Ascending aorta (tissue), 2 donors: ENCODE data around the gene COG3. TPM values are rescaled to one million over a fixed set of nuclear protein-coding genes. Genes with fewer than 3 reads are reported as not detected.

ENCODE experiments used
- DNase-seq, 2 donors: peaks; one replicate each; pipeline ENCODE4 v3.0.0-alpha.2; 2019; ENCODE audit warnings: low spot score in 2 of 2
- H3K27ac ChIP-seq, 2 donors: fragments of 200-600 bp; sonication (generic); one replicate each; pipeline ENCODE4 v1.5.1; 2016 to 2017; ENCODE audit warnings: mild to moderate bottlenecking in 1 of 2
- H3K27me3 ChIP-seq: fragments of 200-600 bp; sonication (generic); one replicate; pipeline ENCODE4 v1.5.1; 2017
- H3K36me3 ChIP-seq, 2 donors: fragments of 200-600 bp; sonication (generic); one replicate each; pipeline ENCODE4 v1.5.1; 2016
- H3K4me1 ChIP-seq, 2 donors: fragments of 200-600 bp; sonication (generic); one replicate each; pipeline ENCODE4 v1.5.1; 2016 to 2017; ENCODE audit warnings: mild to moderate bottlenecking in 1 of 2
- H3K4me3 ChIP-seq, 2 donors: fragments of 200-600 bp; sonication (generic); one replicate each; pipeline ENCODE4 v1.5.1; 2016 to 2017; ENCODE audit warnings: mild to moderate bottlenecking in 1 of 2
- H3K9me3 ChIP-seq, 2 donors: fragments of 200-600 bp; sonication (generic); one replicate each; pipeline ENCODE4 v1.5.1; 2016
- intact Hi-C: fragments of 100-400 bp; cut with DNase I; formaldehyde crosslinking; loops from one replicate; pipeline ENCODE4 v1.15.1; 2023
- total RNA-seq: library from RNA; depleted of rRNA; stranded (reverse); fragments of >200 nt; gene quantifications from one replicate; pipeline ENCODE4 v1.1.0, GENCODE V29; 2016
- TF ChIP-seq, protein P1 (sequence below), 3 experiments: fragments of 200-600 bp in 2 of 3; fragments of 450-650 bp in 1 of 3; sonication (generic) in 2 of 3; IDR thresholded peaks; one replicate each; pipeline ENCODE4 v1.5.1; 2016 to 2019; ENCODE audit warnings: antibody characterized with exemption in 3 of 3, mild to moderate bottlenecking in 1 of 3, moderate library complexity in 1 of 3

COG3 gene
- total RNA-seq, 1 donor from 2014 or later: 5.7 TPM

DNA sequence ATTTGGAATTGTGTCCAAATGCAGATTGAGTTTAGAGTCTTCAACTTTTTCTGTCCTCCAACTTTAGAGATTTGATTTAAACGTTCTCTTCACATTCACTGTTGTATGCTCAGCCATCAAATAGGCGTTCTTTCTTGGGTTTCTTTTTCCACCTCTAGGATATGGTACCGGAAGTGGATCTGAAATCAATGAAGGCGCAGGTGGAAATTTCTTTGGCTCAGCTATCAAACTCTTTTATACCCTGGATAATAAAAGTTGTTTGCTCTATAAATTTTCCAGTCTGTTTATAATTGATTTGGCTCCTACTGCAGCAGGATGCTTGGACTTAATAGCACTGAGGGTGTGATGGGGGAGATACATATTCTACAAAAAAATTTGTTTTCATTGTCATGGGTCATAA, 1.6 kb downstream of the COG3 start:
- TF ChIP-seq, protein P1, sequence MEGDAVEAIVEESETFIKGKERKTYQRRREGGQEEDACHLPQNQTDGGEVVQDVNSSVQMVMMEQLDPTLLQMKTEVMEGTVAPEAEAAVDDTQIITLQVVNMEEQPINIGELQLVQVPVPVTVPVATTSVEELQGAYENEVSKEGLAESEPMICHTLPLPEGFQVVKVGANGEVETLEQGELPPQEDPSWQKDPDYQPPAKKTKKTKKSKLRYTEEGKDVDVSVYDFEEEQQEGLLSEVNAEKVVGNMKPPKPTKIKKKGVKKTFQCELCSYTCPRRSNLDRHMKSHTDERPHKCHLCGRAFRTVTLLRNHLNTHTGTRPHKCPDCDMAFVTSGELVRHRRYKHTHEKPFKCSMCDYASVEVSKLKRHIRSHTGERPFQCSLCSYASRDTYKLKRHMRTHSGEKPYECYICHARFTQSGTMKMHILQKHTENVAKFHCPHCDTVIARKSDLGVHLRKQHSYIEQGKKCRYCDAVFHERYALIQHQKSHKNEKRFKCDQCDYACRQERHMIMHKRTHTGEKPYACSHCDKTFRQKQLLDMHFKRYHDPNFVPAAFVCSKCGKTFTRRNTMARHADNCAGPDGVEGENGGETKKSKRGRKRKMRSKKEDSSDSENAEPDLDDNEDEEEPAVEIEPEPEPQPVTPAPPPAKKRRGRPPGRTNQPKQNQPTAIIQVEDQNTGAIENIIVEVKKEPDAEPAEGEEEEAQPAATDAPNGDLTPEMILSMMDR (IDR thresholded peaks at IDR 0.05): no peak
- no peaks in the 10 kb centered on the region for H3K27me3 ChIP-seq
- peaks cover 3 to 18% of the 10 kb centered on the region in 2 donors for H3K4me1 ChIP-seq
- intact Hi-C loops: loop anchor here (10.0 kb wide), 1 partner anchor 122 kb away; the partner anchor contains the start of gene TPT1
- DNase-seq: no peak
- H3K27ac ChIP-seq: no peak overlapping the region
- peak overlapping the region in 1 of 2 donors; percentile 63 for H3K4me3 ChIP-seq
- no peaks in the 10 kb centered on the region for H3K9me3 ChIP-seq
- H3K36me3 ChIP-seq: no peaks in the 10 kb centered on the region

DNA sequence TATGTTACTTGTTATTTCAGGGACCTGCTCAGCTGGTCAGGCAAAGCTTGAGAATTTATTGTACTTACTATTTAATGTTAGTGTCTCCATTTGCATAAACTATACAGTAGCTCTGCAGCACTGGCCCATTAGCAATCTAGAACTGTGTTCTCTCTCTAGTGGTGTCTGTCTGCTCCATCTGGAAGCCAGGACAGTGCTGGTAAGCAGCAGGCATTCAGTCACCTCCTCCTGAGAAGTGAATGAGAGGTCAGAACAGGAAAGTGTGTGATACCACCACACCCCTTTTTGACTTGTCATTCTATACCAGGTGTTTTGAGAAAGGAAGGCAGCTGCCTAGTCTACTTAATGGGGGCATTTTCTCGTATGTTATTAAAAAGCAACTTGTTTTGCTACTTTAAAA, 3.9 kb downstream of the COG3 start:
- H3K9me3 ChIP-seq: no peaks in the 10 kb centered on the region
- DNase-seq: no peak
- no peak overlapping the region for H3K27ac ChIP-seq
- peaks cover 3 to 18% of the 10 kb centered on the region in 2 donors for H3K4me1 ChIP-seq
- TF ChIP-seq, protein P1 (IDR thresholded peaks at IDR 0.05): no peak
- no peaks in the 10 kb centered on the region for H3K36me3 ChIP-seq
- H3K4me3 ChIP-seq: no peak overlapping the region
- no peaks in the 10 kb centered on the region for H3K27me3 ChIP-seq
- intact Hi-C loops: loop anchor here (10.0 kb wide), 1 partner anchor 124 kb away; the partner anchor contains the start of gene TPT1

DNA sequence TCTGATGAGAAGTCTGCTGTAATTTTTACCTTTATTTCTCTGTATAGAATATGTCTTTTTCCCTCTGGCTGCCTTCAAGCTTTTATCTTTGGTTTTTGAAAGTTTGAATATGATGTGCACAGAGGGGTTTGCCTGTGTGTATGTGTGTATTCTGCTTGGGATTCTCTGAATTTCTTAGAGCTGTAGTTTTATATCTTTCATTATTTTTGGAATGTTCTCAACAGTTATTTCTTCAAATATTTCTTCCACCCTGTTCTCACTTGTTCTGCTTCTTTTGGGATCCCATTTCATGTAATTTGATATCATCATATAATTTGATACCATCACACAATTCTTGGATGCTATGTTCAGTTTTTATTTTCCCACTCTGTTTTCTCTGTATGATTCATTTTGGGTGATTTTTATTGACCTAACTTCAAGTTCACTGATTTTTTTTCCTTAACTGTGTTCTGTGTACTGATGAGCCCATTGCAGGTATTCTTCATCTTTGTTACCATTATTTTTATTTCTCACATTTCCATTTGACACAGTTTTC, 7.5 kb downstream of the COG3 start:
- TF ChIP-seq, protein P1 (IDR thresholded peaks at IDR 0.05): no peak
- Histone ChIP-seq H3K36me3 (peaks cover 0 to 9% of the 10 kb centered on the region in 2 donors), H3K4me1 (peaks cover 0 to 1% of the 10 kb centered on the region in 2 donors), H3K27ac (no peak overlapping the region), H3K27me3 (no peaks in the 10 kb centered on the region), H3K4me3 (no peak overlapping the region), H3K9me3 (no peaks in the 10 kb centered on the region)
- intact Hi-C loops: no loop called here
- no peak for DNase-seq

DNA sequence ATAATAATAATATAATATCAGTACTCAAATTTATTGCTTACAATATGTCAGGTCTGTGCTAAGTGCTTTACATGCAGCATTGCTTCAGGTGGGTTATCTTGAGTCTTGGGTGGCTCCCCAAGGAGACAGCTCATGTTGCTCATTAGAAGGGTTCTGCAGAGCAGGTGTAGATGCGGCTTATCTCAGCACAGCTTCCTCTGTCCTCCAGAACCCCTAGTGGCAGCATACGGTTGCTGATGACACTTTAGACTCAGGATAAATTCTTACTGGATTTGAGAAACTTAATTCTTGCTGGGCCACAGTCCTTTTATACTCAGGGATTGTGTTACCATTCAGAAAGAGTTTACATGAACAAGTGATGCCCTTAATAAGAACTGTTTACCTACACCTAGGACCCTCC, 8.9 kb downstream of the COG3 start:
- peaks cover 5 to 17% of the 10 kb centered on the region in 2 donors for H3K36me3 ChIP-seq
- H3K27me3 ChIP-seq: no peaks in the 10 kb centered on the region
- H3K4me3 ChIP-seq: no peak overlapping the region
- no peaks in the 10 kb centered on the region for H3K4me1 ChIP-seq
- no peaks in the 10 kb centered on the region for H3K9me3 ChIP-seq
- TF ChIP-seq, protein P1 (IDR thresholded peaks at IDR 0.05): no peak
- intact Hi-C loops: no loop called here
- DNase-seq: no peak
- H3K27ac ChIP-seq: no peak overlapping the region

DNA sequence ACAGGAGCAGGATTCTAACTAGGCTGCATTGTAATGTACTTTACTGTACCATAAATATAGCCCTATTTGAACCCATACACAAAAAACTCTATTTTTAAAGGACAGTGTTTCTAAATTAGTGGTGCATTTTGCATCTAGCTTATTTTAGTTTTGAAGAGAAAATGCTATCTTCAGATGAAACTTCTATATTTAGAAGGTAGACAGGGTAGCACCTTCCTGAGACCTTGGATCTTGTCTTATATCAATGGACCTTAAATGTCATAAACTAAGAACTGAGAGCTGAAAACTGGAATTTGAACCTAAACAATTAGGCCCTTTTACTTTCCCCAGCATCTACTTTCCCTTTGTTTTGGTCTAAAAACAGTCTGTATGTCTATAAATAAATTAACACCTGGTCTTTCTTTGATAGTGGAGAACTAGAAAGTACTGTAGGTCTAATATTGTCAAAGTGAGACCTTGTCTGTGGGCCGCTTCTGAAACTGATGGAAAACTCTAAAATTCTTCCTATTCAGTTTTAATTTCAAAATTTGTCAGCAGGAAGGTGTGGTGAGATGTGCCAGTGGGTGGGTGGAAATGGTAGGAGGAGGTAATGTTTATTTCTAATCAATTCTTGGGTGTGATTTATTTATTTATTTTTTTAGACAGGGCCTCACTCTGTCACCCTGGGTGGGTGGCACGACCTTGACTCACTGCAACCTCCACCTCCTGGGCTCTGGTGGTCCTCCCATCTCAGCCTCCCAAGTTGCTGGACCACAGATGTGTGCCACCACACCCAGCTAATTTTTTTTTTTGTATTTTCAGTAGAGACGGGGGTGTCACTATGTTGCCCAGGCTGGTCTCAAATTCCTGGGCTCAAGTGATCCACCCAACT, 10.1 kb downstream of the COG3 start:
- H3K27ac ChIP-seq: no peak overlapping the region
- intact Hi-C loops: no loop called here
- no peaks in the 10 kb centered on the region for H3K27me3 ChIP-seq
- DNase-seq: no peak
- no peak overlapping the region for H3K4me3 ChIP-seq
- peaks cover 8 to 20% of the 10 kb centered on the region in 2 donors for H3K36me3 ChIP-seq
- TF ChIP-seq, protein P1 (IDR thresholded peaks at IDR 0.05): no peak
- H3K4me1 ChIP-seq: no peaks in the 10 kb centered on the region
- H3K9me3 ChIP-seq: no peaks in the 10 kb centered on the region
